Hematopoietic multipotent progenitor cell (in vitro differentiated cells): ENCODE results near the gene SERPINB13. TPM values are rescaled to one million over a fixed set of nuclear protein-coding genes. Genes with fewer than 3 reads are reported as not detected.

ENCODE experiments used
- DNase-seq, 3 donors: peaks; one replicate each; pipeline ENCODE4 v3.0.0-alpha.2; 2011 to 2015; ENCODE audit warnings: low read depth in 2 of 3, low spot score in 2 of 3
- total RNA-seq: library from RNA; depleted of rRNA; stranded (reverse); fragments of >200 nt; gene quantifications from one replicate; pipeline ENCODE4 v1.2.3, GENCODE V29; 2012

SERPINB13 gene
- not detected for total RNA-seq

DNA sequence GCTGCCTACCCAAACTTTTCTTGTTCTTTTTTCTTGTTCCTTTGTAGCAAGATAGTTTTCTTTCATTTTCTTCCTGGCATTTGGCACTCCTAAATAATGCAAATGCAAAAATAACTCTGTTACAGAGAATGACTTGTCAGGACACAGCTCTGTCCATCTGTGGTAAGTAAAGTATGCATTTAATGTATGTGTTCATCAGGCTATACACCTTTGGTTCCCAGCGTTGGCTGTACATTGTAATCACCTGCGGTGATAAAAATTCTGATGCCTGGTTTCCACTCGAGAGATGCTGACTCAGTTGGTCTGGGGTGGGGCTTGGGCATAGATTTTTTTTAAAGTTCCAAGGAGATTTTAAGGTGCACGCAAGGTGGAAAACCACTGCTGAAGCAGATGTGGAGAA, at the start of gene SERPINB13:
TSS of gene SERPINB13 (plus strand) at position 378 of the 400 bp plus-strand sequence. CDS start 1,325 bp downstream, outside the sequence.
- DNase-seq, result no peak

DNA sequence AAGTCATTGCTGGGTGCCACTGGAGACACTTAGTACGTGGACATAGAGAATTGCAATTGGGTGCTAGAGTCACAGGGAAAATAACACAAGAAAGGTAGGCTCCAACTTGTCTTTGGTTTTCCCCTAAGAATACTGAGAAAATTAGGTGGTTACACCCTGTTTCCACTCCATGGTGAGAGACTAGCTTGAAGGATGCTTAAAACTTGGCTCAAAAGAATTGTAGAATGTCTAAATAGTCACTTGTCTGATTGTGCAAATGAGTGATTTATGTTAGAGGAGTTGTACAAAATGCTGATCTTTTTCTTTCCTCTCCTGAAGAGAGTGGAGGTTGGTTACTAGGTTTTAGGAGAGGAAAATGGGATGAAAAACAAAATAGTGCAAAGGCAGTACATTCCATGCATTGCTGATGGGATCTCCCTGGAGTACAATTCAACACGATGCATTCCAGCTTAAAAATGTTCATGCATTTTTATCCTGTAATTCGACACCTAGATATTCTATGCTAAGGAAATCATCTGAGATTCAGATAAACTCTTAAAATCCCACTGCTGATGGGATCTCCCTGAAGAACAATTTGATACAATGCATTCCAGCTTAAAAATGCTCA, 47.1 kb upstream of the SERPINB13 start:
- DNase-seq, result no peak

- no peak for DNase-seq
Measured at GRCh38 chr18:63542069-63542468, 45.1 kb upstream of the SERPINB13 start, which contains the start of gene SERPINB12. TSS of gene SERPINB12 (plus strand) at chr18:63542369. CDS start at chr18:63556160, 13,791 bp downstream.

GRCh38 chr18:63544017-63544416, 43.1 kb upstream of the SERPINB13 start:
- no peak for DNase-seq

DNA sequence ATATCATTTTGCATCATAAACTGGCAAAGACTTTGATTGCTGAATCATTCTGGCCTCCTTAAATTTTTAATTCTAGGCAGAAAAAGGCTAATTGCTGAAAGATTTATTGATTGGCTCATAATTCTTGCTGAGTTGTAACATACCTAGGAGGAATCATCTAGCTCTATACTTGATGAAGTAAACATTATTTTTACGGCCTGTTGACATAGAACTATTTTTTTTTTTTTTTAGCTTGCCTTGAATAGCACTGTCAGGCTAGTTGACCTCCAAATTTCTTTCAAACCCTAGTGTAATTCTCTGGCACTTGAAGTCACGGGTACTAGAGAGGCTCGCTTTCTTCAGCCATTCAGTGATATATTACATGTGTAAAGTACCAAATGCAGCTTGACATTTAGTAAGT, 42.1 kb upstream of the SERPINB13 start:
- no peak for DNase-seq

DNA sequence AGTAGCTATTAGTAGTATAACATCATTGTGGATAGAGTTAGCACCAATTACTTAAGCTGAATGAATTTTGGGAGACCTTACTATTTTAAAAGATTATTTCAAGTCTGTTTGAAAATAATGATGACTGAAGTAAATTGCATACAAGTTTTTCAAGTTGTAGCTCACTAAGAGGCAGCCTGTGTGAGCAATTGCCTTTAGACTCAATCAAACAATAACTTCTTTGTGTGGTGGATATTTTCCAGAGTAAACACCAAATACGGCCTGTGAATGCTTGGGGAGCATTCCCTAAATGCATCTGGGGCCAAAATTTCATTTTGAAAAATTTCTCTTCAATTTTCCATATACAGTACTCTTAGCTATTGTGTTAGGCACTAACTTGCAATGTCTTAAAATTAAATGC, 37.1 kb upstream of the SERPINB13 start:
- DNase-seq, result no peak

- DNase-seq, result no peak
Measured at GRCh38 chr18:63551769-63552168, 35.4 kb upstream of the SERPINB13 start.

- DNase-seq, result no peak
Measured at GRCh38 chr18:63552581-63552980, 34.6 kb upstream of the SERPINB13 start.

DNA sequence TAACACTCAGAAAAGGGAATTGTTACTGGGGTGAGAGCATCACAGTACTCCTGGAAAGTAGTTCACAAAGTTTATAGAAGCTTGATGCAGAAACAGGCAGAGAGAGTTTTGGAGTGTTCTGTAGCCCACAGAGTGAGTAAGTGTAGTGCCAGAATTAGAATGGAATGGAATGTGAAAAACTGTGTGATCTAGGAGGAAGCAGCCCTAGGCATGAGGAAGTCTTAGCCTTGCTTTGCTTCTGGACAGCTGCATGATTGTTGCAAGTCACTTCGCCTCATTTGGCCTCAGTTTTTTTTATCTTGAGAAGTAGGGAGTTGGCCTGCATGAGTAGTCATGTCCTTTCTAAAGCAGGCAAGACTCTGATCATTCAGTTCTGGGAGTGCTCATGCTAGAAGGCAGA, 34.1 kb upstream of the SERPINB13 start:
- peak in 1 of 3 donors; percentile 34 for DNase-seq

DNA sequence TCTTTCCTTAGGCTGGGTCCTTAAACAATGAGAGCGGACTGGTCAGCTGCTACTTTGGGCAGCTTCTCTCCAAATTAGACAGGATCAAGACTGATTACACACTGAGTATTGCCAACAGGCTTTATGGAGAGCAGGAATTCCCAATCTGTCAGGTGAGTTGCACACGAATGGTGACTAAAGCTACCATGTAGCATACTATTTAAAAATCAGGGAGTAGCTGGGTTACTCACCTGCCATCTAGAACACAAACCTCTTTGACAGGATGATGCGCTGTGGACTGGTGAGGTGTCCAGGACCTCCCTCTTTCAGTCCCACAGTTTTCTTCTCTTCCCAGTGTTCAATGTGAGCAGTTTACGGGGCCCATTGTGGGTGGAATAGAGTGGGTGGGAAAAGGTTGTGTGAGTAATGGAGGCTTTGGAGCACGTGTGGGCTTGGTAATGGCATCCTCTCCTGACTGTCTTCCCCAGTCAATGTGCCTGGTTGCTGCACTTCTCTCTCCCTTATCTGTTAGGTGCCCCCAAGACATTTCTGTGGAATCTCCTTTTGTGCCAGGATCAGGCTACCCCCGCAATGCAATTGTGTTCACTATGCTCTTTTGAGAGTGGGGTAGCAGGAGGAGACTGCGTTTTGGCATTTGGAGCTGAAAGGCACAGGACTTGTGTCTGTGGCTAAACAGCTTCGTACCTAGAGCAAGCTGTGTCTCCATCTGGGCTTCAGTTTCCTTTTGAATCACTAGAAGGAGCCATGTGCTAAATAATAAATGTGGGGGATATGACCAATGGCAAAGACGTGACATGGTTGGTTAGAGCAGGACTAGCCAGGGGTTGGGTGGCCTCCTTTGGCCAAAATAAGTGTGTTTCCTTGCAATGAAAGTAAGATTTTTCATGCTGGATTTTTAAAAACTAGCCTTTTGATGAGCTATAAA, 27.3 kb upstream of the SERPINB13 start:
- DNase-seq, result no peak

DNA sequence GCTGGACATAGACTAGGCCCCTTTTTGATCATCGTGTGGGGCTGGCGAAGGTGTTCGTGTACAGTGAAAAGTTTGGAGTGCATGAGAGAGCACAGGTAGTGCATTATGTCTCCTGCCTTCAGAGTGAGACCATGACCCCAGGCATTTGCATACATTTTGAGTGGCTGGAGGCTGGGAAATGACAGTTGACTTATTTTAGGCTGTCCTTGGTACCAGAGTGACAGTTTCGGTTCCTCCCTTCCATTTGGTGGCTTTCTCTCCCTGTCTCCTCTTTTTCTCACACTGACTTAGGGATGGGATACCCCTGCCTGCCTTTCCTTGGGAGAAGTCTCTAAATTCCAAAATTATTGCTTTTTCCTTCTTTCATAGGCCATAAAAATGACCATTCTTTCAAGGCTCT, 24.9 kb upstream of the SERPINB13 start:
- DNase-seq, result no peak

GRCh38 chr18:63564021-63564420, 23.1 kb upstream of the SERPINB13 start:
- DNase-seq, result no peak

DNA sequence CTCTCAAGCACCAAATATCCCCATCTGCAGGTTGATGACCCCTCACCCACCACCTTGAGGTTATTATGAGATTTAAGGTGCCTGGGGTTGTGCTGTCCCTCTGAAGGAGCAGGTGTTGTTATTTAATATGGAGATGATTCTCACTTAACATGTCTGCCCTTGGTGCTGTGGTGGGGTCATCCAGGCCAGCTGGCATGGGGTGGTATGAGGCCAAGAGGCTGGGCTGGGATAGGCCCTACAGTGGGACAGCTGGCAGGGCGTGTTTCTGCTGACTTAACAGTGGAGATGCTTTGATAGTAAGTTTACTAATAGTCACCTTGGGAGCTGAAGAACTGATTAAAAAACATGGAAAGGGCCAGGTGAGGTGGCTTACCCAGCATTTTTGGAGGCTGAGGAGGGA, 22.6 kb upstream of the SERPINB13 start:
- DNase-seq, result no peak

- DNase-seq, result no peak
Measured at GRCh38 chr18:63567276-63567675, 19.9 kb upstream of the SERPINB13 start.

GRCh38 chr18:63567825-63568224, 19.3 kb upstream of the SERPINB13 start:
- DNase-seq, result no peak

- no peak for DNase-seq
Measured at GRCh38 chr18:63570721-63571120, 16.4 kb upstream of the SERPINB13 start.

GRCh38 chr18:63575681-63576080, 11.5 kb upstream of the SERPINB13 start:
- no peak for DNase-seq

- peak in 2 of 3 donors; percentile 35 to 71 for DNase-seq
Measured at GRCh38 chr18:63578357-63578958, 8.7 kb upstream of the SERPINB13 start.

DNA sequence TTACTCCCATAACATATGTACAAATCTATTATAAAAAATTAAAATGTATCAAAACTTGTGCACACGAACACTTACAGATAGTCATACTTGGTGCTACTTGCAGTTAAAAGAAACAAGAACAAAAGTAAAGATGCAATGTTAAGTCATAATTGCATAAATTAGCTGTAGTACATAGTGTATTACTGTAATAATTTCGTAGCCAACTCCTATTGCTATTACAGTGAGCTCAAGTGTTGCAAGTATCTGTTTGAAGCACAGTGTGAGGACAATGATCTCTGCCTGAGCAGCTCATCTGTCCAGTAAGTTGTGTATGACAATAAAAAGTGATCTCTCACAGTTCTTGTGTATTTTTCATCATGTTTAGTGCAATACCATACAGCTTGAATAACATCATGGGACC, 7.5 kb upstream of the SERPINB13 start:
- DNase-seq, result no peak

- no peak for DNase-seq
Measured at GRCh38 chr18:63585988-63586387, 1.2 kb upstream of the SERPINB13 start.

- no peak for DNase-seq
Measured at GRCh38 chr18:63586431-63586830, 712 bp upstream of the SERPINB13 start.
